Activated T-cell treated with anti-CD3 and anti-CD28 coated beads, Interleukin-2, amount 50 U/mL, for 72 hours (primary cell): ENCODE results near the gene NOP9. TPM values are rescaled to one million over a fixed set of nuclear protein-coding genes. Genes with fewer than 3 reads are reported as not detected.

Experiments
- ATAC-seq, 2 donors: fragments of 150-1000 bp; cut with Tn5 transposase; replicated peaks in 1 of 2; 2 replicates each; pipeline ENCODE4 v1.10.0; 2021; ENCODE audit warnings: moderate library complexity in 2 of 2, mild to moderate bottlenecking in 1 of 2
- DNase-seq, 2 donors: peaks; one replicate each; pipeline ENCODE4 v3.0.0; 2021 to 2022; ENCODE audit warnings: mixed read lengths in 1 of 2
- H3K27ac Mint-ChIP-seq: one replicate; pipeline ENCODE4 v1.8.0; 2022; ENCODE audit warnings: mild to moderate bottlenecking, moderate library complexity, mixed read lengths
- H3K27me3 Mint-ChIP-seq: one replicate; pipeline ENCODE4 v1.8.0; 2022; ENCODE audit warnings: low read depth, mixed read lengths
- H3K36me3 Mint-ChIP-seq, 2 donors: one replicate each; pipeline ENCODE4 v1.8.0; 2022; ENCODE audit warnings: mixed read lengths in 2 of 2, mild to moderate bottlenecking in 1 of 2; ENCODE audit not compliant: insufficient read depth in 2 of 2
- H3K4me1 Mint-ChIP-seq: one replicate; pipeline ENCODE4 v1.8.0; 2022; ENCODE audit warnings: low read depth, mixed read lengths
- H3K4me3 Mint-ChIP-seq, 2 donors: one replicate each; pipeline ENCODE4 v1.8.0; 2022; ENCODE audit warnings: mild to moderate bottlenecking in 2 of 2, mixed read lengths in 2 of 2, moderate library complexity in 2 of 2
- H3K9me3 Mint-ChIP-seq, 2 donors: one replicate each; pipeline ENCODE4 v1.8.0; 2022; ENCODE audit warnings: mixed read lengths in 2 of 2
- total RNA-seq, 2 donors: library from RNA; stranded (reverse); gene quantifications; one replicate each; pipeline ENCODE4 v1.2.3, GENCODE V29; 2022

Gene NOP9
- total RNA-seq, 2 donors from 2014 or later: 31.7 to 34.0 TPM

DNA sequence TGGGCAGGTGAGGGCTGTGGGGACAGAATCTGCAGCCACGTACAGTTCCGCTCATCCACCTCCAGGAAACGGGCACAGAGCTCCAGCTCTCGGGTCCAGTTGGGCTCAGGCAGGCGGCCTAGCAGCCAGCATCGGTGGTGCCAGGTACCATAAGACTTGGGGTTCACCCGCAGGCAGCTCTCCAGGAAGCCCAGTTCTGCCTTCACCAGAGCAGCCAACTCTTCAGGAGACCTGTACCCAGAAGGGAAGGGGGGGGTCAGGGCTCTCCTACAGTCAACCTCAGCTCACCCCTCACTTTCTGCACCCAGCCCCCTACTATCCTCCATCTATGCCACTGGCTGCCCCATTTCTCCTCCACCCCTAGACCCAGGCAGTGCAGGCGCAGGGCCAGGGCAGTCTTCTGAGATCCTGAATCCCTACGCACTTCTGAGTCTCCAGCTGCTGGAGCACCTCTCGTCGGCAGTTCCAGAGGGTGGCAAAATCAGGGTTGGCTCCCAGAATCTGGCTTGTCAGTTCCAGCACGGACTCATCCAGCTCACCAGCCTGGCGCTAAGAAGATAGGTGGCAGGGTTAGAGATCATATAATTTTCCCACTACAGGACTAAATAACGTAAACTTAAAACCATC lies 29.6 kb upstream of the NOP9 start:
- Mint-ChIP-seq H3K36me3 (peaks cover 2 to 4% of the 10 kb centered on the region in 2 donors), H3K9me3 (no peaks in the 10 kb centered on the region), H3K4me1 (peaks cover 46% of the 10 kb centered on the region), H3K4me3 (peak overlapping the region; percentile 75 to 83), H3K27me3 (no peaks in the 10 kb centered on the region), H3K27ac (no peak overlapping the region)
- DNase-seq: no peak
- no peak for ATAC-seq

DNA sequence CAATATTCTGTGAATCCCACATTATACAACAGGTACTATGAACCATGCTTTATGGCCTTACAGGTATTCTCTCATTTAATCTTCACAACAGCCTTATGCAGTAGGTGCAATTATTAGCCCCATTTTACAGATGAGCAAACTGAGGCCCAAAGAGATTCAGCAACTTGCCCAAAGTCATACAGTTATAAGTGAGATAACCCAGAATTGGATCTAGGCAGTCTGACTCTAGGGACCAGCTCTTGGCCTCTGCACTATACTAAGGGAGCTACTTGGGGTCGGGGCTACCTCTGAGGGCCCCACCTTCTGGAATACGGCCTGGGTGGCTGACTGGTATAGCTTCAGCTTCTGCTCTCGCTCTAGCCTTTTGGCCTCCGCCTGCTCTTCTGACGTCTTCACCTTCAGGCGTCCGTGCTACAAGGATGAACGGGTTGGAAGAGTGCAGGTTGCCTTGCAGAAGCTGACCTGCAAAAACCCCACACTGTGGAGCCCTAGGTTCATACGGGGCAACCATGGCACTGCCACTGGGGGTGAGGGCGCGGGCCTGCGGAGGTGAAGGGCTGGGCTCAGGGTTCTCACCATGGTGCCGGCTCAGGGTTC lies 29.0 kb upstream of the NOP9 start:
- peaks cover 2 to 4% of the 10 kb centered on the region in 2 donors for H3K36me3 Mint-ChIP-seq
- H3K4me1 Mint-ChIP-seq: peaks cover 52% of the 10 kb centered on the region
- no peaks in the 10 kb centered on the region for H3K9me3 Mint-ChIP-seq
- H3K27me3 Mint-ChIP-seq: no peaks in the 10 kb centered on the region
- ATAC-seq: no peak
- no peak for DNase-seq
- peak overlapping the region; percentile 88 for H3K27ac Mint-ChIP-seq
- peak overlapping the region; percentile 75 to 83 for H3K4me3 Mint-ChIP-seq

DNA sequence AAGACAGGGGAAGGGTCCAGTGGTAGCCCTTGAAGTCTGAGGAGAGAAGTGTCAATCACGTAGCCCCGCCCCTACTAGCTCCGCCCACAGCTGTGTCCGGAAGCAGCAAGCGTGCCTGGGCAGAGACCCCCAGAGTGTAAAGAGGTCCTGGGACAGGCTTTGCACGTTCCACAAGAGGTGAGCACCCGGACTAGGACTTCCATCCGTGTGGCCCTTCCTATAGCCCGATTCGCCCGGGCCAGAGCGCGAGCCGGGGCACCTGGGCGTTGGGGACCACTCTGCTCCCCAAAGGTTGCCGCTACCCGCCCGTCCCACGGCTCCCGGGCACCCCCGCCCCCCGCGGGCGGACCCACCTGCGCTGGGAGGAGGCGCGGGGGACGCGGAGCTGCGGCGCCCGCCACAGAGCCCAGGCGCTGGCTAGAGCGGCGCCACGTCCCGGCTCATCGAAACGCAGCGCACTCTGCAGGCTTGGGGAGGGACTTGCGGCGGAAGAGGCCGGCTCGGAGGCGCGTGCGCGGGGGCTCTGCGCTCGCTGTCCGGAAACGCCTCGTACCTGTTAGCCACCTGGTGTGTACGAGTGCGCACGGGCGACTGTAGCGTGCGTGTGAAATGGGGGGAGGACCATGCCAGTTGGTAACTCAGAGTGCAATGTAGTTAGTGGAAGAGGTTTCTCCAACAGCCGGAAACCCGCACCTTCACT lies 28.4 kb upstream of the NOP9 start, which contains the start of gene RABGGTA:
RABGGTA (minus strand) TSS at position 464 of the 700 bp plus-strand sequence. CDS start 482 bp downstream, outside the sequence.
- Mint-ChIP-seq H3K27ac (peak within 1 kb of the TSS; percentile 91), H3K9me3 (no peaks in the 10 kb centered on the region), H3K36me3 (peaks cover 2 to 4% of the 10 kb centered on the region in 2 donors), H3K4me1 (peaks cover 53% of the 10 kb centered on the region), H3K4me3 (peak within 1 kb of the TSS; percentile 75 to 83), H3K27me3 (no peaks in the 10 kb centered on the region)
- peak; percentile 78 to 83 for ATAC-seq
- DNase-seq: peak; percentile 91 to 92

DNA sequence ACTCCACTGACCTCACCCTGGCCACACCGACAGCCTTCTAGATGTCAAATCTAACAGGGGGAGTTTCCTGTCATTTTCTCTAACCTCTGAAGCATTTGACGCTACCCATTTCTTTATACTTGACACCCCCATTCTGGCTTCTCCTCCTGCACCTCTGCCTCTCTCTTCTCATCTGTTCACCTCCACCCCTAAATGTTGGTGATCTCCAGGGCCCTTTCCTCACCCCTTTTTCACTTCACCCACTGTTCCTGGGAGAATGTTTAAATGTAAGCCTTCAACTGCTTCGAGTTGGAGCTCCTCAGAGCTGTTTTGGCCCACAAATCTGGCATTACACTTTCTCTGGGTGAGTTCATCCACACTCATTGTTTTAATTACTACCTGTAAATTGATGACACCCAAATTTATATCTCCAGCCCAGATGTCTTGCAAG lies 27.8 kb upstream of the NOP9 start:
- Mint-ChIP-seq H3K4me1 (peaks cover 57% of the 10 kb centered on the region), H3K27me3 (no peaks in the 10 kb centered on the region), H3K36me3 (peaks cover 0 to 4% of the 10 kb centered on the region in 2 donors), H3K9me3 (no peaks in the 10 kb centered on the region), H3K4me3 (peak overlapping the region; percentile 75 to 83), H3K27ac (peak overlapping the region; percentile 91)
- ATAC-seq (no peak), DNase-seq (no peak)

DNA sequence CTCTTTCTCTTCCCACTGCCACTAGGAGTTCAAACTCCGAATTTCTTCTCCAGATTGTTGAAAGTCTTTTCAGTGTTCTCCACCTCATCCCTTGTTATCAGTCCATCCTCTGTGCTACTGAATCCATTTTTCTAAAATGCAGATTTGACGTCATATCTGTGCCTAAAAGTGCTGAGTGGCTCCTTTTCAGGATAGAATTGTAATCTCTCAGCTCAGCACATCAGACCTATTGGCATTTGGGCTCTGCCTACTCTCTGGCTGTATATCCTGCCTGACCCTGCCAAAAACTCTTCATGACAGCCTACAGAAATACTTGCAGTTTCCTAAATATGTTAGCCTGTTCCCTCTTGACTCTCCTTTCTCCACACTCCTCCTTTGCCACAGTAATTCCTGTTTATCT lies 27.2 kb upstream of the NOP9 start:
- Mint-ChIP-seq H3K9me3 (no peaks in the 10 kb centered on the region), H3K27ac (peak overlapping the region; percentile 91), H3K4me3 (peak overlapping the region; percentile 75 to 83), H3K36me3 (no peaks in the 10 kb centered on the region), H3K27me3 (no peaks in the 10 kb centered on the region), H3K4me1 (peaks cover 63% of the 10 kb centered on the region)
- DNase-seq (no peak), ATAC-seq (no peak)

DNA sequence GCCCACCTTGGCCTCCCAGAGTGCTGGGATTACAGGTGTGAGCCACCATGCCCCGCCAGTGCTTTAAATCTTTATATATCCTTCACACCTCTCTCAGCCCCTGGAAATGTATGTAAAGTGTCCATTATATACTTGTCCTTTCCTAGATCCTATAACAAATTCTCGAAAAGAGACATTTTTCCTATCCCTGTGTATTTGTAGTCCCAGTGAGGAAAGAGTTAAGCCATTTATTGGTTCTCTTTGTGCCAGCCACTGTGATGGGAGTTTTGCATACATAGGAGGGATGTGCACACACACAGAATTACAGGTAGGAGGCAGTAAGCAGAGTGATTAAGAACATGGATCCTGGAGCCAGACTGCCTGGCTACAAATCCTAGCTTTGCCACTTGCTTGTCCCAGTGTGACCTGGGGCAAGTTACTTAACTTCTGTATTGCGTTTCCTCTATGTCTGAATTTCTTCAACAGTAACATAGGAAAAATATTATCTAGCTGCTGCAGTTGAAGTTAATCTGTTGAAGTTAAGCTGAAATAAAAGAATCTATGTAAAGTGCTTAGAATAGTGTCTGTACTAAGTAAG lies 26.1 kb upstream of the NOP9 start:
- peaks cover 3 to 4% of the 10 kb centered on the region in 2 donors for H3K36me3 Mint-ChIP-seq
- H3K27me3 Mint-ChIP-seq: no peaks in the 10 kb centered on the region
- H3K4me3 Mint-ChIP-seq: peak overlapping the region; percentile 60
- peak overlapping the region; percentile 83 for H3K27ac Mint-ChIP-seq
- ATAC-seq (no peak), DNase-seq (no peak)
- H3K4me1 Mint-ChIP-seq: peaks cover 73% of the 10 kb centered on the region
- H3K9me3 Mint-ChIP-seq: peaks cover 0 to 5% of the 10 kb centered on the region in 2 donors

DNA sequence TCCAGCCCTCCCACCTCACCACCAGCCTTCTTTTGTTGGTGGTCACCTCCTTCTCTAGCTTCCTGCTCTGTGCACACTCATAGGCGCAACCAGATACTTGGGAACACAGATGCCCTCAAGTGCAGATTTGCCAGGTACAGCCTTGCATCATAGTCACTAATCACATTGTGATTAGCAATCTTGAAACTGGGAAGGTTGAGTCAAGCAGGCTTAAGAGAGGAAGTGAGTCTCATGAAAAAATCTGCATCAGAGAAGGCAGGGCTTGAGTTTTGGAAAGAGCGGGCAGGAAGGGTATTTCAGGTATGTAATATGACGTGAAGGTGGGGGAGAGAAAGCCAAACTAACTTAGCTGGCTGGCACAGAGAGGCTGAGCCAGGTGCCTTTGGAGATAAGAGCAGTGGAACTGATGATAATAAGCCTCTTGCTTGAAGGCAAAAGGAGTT lies 25.5 kb upstream of the NOP9 start:
- peaks cover 3 to 4% of the 10 kb centered on the region in 2 donors for H3K36me3 Mint-ChIP-seq
- ATAC-seq: peak; percentile 64 to 68
- peaks cover 0 to 7% of the 10 kb centered on the region in 2 donors for H3K9me3 Mint-ChIP-seq
- peak overlapping the region; percentile 9 for H3K27ac Mint-ChIP-seq
- peaks cover 79% of the 10 kb centered on the region for H3K4me1 Mint-ChIP-seq
- peak; percentile 72 to 75 for DNase-seq
- no peaks in the 10 kb centered on the region for H3K27me3 Mint-ChIP-seq
- peak overlapping the region; percentile 60 for H3K4me3 Mint-ChIP-seq

DNA sequence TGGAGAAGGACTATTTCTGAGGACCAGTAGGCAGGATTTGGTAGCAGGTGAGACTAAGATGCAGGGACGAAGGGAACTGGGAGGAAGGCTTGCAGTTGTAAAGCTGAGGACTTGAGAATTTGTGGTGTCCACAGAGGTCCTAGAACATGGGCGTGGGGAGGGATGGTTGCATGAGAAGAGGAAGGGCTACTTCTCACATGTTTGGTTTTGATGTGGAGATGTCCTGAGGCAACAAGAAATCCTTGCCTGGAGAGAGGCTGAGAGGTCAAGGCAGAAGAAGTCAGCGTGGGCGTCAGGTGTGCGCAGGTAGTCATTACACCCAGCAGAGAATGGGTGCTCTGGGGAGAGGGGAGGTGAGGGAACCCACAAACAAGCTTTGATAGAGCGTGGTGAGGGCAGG lies 22.6 kb upstream of the NOP9 start:
- Mint-ChIP-seq H3K9me3 (peaks cover 0 to 7% of the 10 kb centered on the region in 2 donors), H3K4me3 (peak overlapping the region in 1 of 2 donors; percentile 27), H3K4me1 (peaks cover 87% of the 10 kb centered on the region), H3K36me3 (peaks cover 3 to 4% of the 10 kb centered on the region in 2 donors), H3K27me3 (no peaks in the 10 kb centered on the region), H3K27ac (peak overlapping the region; percentile 1)
- ATAC-seq (no peak), DNase-seq (no peak)

DNA sequence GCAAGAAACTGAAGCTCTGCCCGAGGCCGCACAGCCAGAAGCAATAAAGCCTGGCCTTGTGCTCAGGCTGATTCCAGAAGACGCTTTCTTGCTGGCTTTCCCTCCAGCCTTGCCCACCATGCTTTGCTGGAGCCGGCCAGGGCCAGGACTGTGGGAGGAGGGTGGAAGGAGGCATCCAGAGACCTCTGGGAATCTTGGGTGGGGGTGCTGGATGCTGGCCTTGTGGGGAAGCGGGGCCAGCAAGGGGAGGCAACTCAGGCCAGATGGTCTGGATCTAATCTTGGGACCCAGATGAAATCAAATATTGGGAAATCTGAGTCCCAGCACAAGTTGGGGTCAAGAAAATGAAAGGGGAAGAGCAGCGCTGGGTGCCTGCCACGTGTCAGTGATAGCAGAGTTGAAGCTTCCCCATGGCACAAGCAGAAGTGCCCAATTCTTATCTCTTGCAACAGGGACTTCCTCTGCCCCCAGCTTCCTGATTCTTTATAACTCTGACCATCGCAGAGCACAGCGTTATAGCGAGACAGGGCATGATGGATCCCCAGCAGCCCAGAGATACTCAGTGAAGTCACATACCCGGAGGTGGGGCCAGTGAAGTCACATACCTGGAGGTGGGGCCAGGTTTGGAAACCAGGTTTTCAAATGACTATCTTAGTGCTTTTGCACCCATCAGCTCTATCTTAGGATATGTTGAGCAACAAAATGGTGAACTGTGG lies 21.9 kb upstream of the NOP9 start:
- Mint-ChIP-seq H3K27ac (peak overlapping the region; percentile 40), H3K4me3 (peak overlapping the region; percentile 60 to 64), H3K36me3 (peaks cover 3 to 4% of the 10 kb centered on the region in 2 donors), H3K9me3 (peaks cover 0 to 7% of the 10 kb centered on the region in 2 donors), H3K27me3 (no peaks in the 10 kb centered on the region), H3K4me1 (peaks cover 80% of the 10 kb centered on the region)
- no peak for ATAC-seq
- peak; percentile 36 to 49 for DNase-seq

DNA sequence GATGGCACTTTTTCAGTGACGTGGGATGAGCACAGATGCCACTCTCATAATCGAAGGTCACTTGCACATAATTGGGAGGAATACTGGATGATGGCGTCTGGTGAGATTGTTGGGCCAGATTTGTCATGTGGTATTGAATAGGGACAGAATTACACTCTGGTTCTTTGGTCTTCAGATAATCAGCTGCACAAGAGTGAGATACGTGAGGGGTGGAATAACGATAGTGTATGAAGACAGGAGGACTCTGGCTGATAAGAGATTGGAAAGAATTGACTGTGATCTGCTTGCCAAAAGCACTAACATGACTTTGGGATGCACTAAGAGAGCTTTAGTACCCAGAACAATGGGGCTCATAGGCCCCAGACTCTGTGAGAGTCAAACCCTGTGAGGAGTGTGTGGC lies 21.2 kb upstream of the NOP9 start:
- Mint-ChIP-seq H3K27me3 (no peaks in the 10 kb centered on the region), H3K36me3 (peaks cover 3 to 4% of the 10 kb centered on the region in 2 donors), H3K9me3 (peaks cover 0 to 7% of the 10 kb centered on the region in 2 donors), H3K4me3 (peak overlapping the region; percentile 60 to 64), H3K4me1 (peaks cover 74% of the 10 kb centered on the region), H3K27ac (peak overlapping the region; percentile 40)
- no peak for ATAC-seq
- DNase-seq: no peak

DNA sequence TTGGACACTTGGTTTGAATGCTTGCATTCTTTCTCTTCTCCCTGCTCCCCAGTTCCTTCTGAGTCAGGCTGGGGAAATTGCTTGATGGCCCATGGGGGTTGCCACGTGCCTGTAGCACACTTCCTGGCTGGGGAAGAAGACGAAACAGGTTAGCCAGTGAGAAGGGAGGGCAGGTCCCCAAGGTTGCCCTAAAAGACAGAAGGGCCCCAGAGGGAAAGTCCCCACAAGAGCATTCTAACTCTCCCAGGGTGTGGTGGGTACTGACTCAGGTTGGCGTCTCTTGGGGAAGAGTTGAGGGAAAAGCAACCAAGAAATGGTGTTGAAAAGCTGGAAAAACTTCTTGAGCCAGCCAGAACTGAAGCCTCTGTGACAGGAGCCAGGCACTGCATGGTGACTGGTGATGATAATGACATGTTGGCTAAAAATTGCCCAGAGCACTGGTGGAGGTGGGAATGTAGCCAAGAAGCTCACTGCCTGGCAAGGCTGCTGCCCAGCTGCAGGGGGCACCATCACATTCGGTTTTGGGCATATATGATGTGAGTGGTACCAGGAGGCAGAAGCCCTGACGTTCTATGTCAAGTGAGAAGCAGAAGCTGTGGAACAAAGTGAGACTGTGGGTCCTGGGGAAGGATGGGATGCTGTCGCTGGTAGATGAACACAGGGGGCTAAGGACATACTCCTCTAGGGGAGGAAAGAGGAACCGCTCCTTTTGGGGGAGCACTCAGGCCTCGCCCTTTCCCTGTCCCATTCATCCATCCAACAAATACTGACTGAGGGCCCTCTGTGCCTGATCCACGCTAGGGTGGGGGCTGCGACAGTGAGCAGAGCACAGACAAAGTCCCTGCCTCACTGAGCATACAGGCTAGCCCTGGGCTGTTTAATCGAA lies 20.1 kb upstream of the NOP9 start:
- DNase-seq: peak; percentile 62 to 65
- H3K27ac Mint-ChIP-seq: peak overlapping the region; percentile 27
- no peaks in the 10 kb centered on the region for H3K27me3 Mint-ChIP-seq
- H3K36me3 Mint-ChIP-seq: peaks cover 3 to 4% of the 10 kb centered on the region in 2 donors
- peak; percentile 83 to 88 for ATAC-seq
- H3K4me1 Mint-ChIP-seq: peaks cover 62% of the 10 kb centered on the region
- peak overlapping the region; percentile 60 to 64 for H3K4me3 Mint-ChIP-seq
- peaks cover 0 to 7% of the 10 kb centered on the region in 2 donors for H3K9me3 Mint-ChIP-seq
